GM18517 (cell line): ENCODE data around the gene CSTPP1.

ENCODE experiments used
- ATAC-seq: cut with Tn5 transposase; IDR thresholded peaks from one replicate; pipeline ENCODE4 v1.9.1; 2021; ENCODE audit warnings: mild to moderate bottlenecking, moderate library complexity; ENCODE audit not compliant: unreplicated experiment

Gene CSTPP1

GRCh38 chr11:47154616-47155570 is 218.3 kb downstream of the CSTPP1 start:
- ATAC-seq: no peak

- ATAC-seq: no peak
Observed at GRCh38 chr11:47155879-47156278, 219.3 kb downstream of the CSTPP1 start.

GRCh38 chr11:47156333-47156732 is 219.8 kb downstream of the CSTPP1 start:
- ATAC-seq: no peak

- ATAC-seq: no peak
Observed at GRCh38 chr11:47156951-47157350, 220.4 kb downstream of the CSTPP1 start.

GRCh38 chr11:47157805-47158204 is 221.2 kb downstream of the CSTPP1 start:
- no peak for ATAC-seq

GRCh38 chr11:47158242-47158641 is 221.7 kb downstream of the CSTPP1 start:
- no peak for ATAC-seq

- no peak for ATAC-seq
Observed at GRCh38 chr11:47160753-47161133, 224.2 kb downstream of the CSTPP1 start.

- ATAC-seq: no peak
Observed at GRCh38 chr11:47161134-47161854, 224.7 kb downstream of the CSTPP1 start.

- ATAC-seq: no peak
Observed at GRCh38 chr11:47161890-47162289, 225.3 kb downstream of the CSTPP1 start.

- ATAC-seq: no peak
Observed at GRCh38 chr11:47162426-47162825, 225.9 kb downstream of the CSTPP1 start.

GRCh38 chr11:47163193-47163592 is 226.6 kb downstream of the CSTPP1 start:
- no peak for ATAC-seq

- no peak for ATAC-seq
Observed at GRCh38 chr11:47163898-47164297, 227.3 kb downstream of the CSTPP1 start.

- ATAC-seq: no peak
Observed at GRCh38 chr11:47164321-47164720, 227.8 kb downstream of the CSTPP1 start.

- ATAC-seq: no peak
Observed at GRCh38 chr11:47165253-47165840, 228.8 kb downstream of the CSTPP1 start.

- ATAC-seq: no peak
Observed at GRCh38 chr11:47166368-47166767, 229.8 kb downstream of the CSTPP1 start.

GRCh38 chr11:47171061-47171838 is 234.7 kb downstream of the CSTPP1 start:
- ATAC-seq: no peak

- ATAC-seq: no peak
Observed at GRCh38 chr11:47171856-47172255, 235.3 kb downstream of the CSTPP1 start.

GRCh38 chr11:47172740-47173336 is 236.3 kb downstream of the CSTPP1 start:
- ATAC-seq: no peak

- ATAC-seq: no peak
Observed at GRCh38 chr11:47175746-47176327, 239.3 kb downstream of the CSTPP1 start.
